ENCODE measurements around the gene DTWD1.

DNA sequence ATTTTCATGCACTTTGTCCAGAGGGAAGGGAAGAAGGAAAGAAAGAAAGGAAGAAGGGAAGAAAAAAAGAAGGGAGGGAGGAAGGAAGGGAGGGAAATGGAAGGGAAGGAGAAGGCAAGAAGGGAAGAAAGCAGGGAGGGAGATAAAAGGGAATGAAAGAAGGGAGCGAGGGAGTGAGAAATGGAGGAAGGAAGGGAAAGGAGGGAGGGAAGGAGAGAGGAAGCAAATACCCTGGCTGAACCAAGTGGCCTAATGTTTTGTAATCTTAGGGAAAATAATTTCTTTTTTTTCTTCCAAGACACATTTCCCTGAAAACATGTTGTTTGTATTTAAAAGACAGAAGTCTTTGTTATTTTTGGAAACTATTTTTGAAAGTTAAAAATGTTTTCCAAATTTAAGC, 35.9 kb downstream of the DTWD1 start:
- TF ChIP-seq TARDBP (IDR thresholded peaks at IDR 0.05) (no peak), NCOA2 (IDR thresholded peaks at IDR 0.05; ENCODE audit: partially characterized antibody in 2 of 2) (no peak), GTF2A2 (tag; IDR thresholded peaks at IDR 0.05) (no peak), TAF1 (IDR thresholded peaks at IDR 0.05; ENCODE audit: control insufficient read depth, extremely low read depth, insufficient read depth, low read length, severe bottlenecking) (no peak), ZC3H11A (IDR thresholded peaks at IDR 0.05; ENCODE audit: low read depth, low read length) (no peak), ZNF586 (CRISPR knock-in tag; conservative IDR thresholded peaks at IDR 0.05) (no peak), FOXM1 (IDR thresholded peaks at IDR 0.05; ENCODE audit: low read depth) (no peak), FOXM1 (CRISPR knock-in tag; IDR thresholded peaks at IDR 0.05; ENCODE audit: low read depth) (no peak), ZFX (CRISPR knock-in tag; IDR thresholded peaks at IDR 0.05) (no peak), ZNF766 (CRISPR knock-in tag; conservative IDR thresholded peaks at IDR 0.05) (no peak)
- TF ChIP-seq, protein P1, sequence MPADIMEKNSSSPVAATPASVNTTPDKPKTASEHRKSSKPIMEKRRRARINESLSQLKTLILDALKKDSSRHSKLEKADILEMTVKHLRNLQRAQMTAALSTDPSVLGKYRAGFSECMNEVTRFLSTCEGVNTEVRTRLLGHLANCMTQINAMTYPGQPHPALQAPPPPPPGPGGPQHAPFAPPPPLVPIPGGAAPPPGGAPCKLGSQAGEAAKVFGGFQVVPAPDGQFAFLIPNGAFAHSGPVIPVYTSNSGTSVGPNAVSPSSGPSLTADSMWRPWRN (IDR thresholded peaks at IDR 0.05; ENCODE audit: low read depth), result no peak
